K562 (cell line): ENCODE results near the gene IQSEC3. TPM values are rescaled to one million over a fixed set of nuclear protein-coding genes. Genes with fewer than 3 reads are reported as not detected.

ENCODE experiments used
- ATAC-seq: fragments of 200-7000 bp; cut with Tn5 transposase; 3 replicates; pipeline ENCODE4 v1.9.1; 2020; ENCODE audit warnings: moderate library complexity
- BruUV-seq: library from RNA; stranded (reverse); fragments of 400-500 nt; replicated peaks from 2 replicates; lab custom pipeline; 2021; lab: Mats Ljungman, UMichigan
- CTCF ChIA-PET: fragments of 300-600 bp; formaldehyde crosslinking; extraction: SDS; loops from one replicate; lab custom pipeline; 2021; ENCODE audit warnings: low intra/inter-chr PET ratio; lab: Yijun Ruan, JAX
- POLR2A ChIA-PET: fragments of 300-600, 350-650 bp; sonication (Branson Sonifier 250); formaldehyde crosslinking; extraction: SDS; loops from one replicate; lab custom pipeline; 2021; ENCODE audit warnings: antibody characterized with exemption, inconsistent platforms; lab: Yijun Ruan, JAX
- DNase-seq, 4 experiments: peaks; one replicate each; pipeline versions ENCODE4 v3.0.0 to v3.0.0-alpha.2; 2011 to 2018; ENCODE audit warnings: low spot score in 3 of 4, mixed read lengths in 3 of 4; ENCODE audit errors: extremely low read depth in 1 of 4
- FAIRE-seq: peaks from 2 replicates; lab custom pipeline; 2011; peaks lifted over from hg19 to GRCh38; lab: Jason Lieb, UNC
- H2AFZ ChIP-seq: 2 replicates; pipeline ENCODE4 v1.6.0; 2011; ENCODE audit warnings: low read depth, low read length, control low read depth, inconsistent platforms
- H3K27ac ChIP-seq: fragments of 200-600 bp; 3 replicates; pipeline ENCODE4 v1.8.0; 2011; ENCODE audit warnings: low read depth, mild to moderate bottlenecking, control low read depth, inconsistent platforms, low read length, moderate library complexity, mixed read lengths; ENCODE audit errors: extremely low read depth
- H3K27me3 ChIP-seq, 2 experiments: fragments of 300-600 bp in 1 of 2; 2 replicates in 1 of 2; 3 replicates in 1 of 2; pipeline versions ENCODE4 v1.6.0 to v1.8.0; 2011; ENCODE audit warnings: inconsistent platforms in 2 of 2, low read length in 2 of 2, mild to moderate bottlenecking in 1 of 2, mixed read lengths in 1 of 2, moderate library complexity in 1 of 2; ENCODE audit not compliant: control insufficient read depth in 2 of 2, insufficient read depth in 2 of 2
- H3K36me3 ChIP-seq: fragments of 300-600 bp; 3 replicates; pipeline ENCODE4 v1.8.0; 2011; ENCODE audit warnings: mild to moderate bottlenecking, low read length, inconsistent platforms; ENCODE audit not compliant: control insufficient read depth, insufficient read depth
- H3K4me1 ChIP-seq, 2 experiments: fragments of 200-600 bp in 1 of 2; replicated peaks in 1 of 2; 2 replicates in 1 of 2; 3 replicates in 1 of 2; pipeline versions ENCODE4 v1.5.1 to v1.8.0; 2011; ENCODE audit warnings: inconsistent platforms in 2 of 2, low read length in 2 of 2, mild to moderate bottlenecking in 1 of 2, mixed read lengths in 1 of 2, moderate library complexity in 1 of 2; ENCODE audit not compliant: control insufficient read depth in 2 of 2, insufficient read depth in 2 of 2
- H3K4me2 ChIP-seq: 2 replicates; pipeline ENCODE4 v1.6.1; 2011; ENCODE audit warnings: low read length, control low read depth, inconsistent platforms, mixed read lengths; ENCODE audit not compliant: insufficient read depth
- H3K4me3 ChIP-seq: fragments of 200-600 bp; sonication (generic), shearing (Covaris generic); 2 replicates; pipeline ENCODE4 v1.5.1; 2016; ENCODE audit warnings: control low read depth, inconsistent platforms
- H3K79me2 ChIP-seq: fragments of 200-600 bp; 3 replicates; pipeline ENCODE4 v1.8.0; 2011; ENCODE audit warnings: low read length, inconsistent platforms; ENCODE audit not compliant: control insufficient read depth, insufficient read depth
- H3K9ac ChIP-seq, 2 experiments: 2 replicates each; pipeline versions ENCODE4 v1.6.0 to v1.6.1; 2011; ENCODE audit warnings: low read depth in 2 of 2, low read length in 2 of 2, control low read depth in 1 of 2, inconsistent platforms in 1 of 2, mild to moderate bottlenecking in 1 of 2, mixed read lengths in 1 of 2; ENCODE audit not compliant: insufficient read depth in 1 of 2
- H3K9me1 ChIP-seq: one replicate; pipeline ENCODE4 v1.6.0; 2011; ENCODE audit warnings: inconsistent platforms, mild to moderate bottlenecking, low read length, moderate library complexity; ENCODE audit not compliant: control insufficient read depth, insufficient read depth
- H3K9me3 ChIP-seq: replicated peaks from 2 replicates; pipeline ENCODE4 v1.5.1; 2011; ENCODE audit warnings: low read depth, low read length, inconsistent platforms; ENCODE audit not compliant: control insufficient read depth, insufficient read depth
- H4K20me1 ChIP-seq: replicated peaks from 2 replicates; pipeline ENCODE4 v1.6.1; 2011; ENCODE audit warnings: low read length, inconsistent platforms, mixed read lengths; ENCODE audit not compliant: control insufficient read depth, insufficient read depth
- CBFB ChIP-seq: sonication (generic); formaldehyde crosslinking; IDR thresholded peaks from 2 replicates; pipeline ENCODE4 v1.4.0; 2020; ENCODE audit warnings: mild to moderate bottlenecking, missing genetic modification reagents
- CREBBP ChIP-seq: IDR thresholded peaks from one replicate; pipeline ENCODE4 v1.6.1; 2012; ENCODE audit warnings: low read depth, mild to moderate bottlenecking, control low read depth, inconsistent platforms, low read length
- ETV5 ChIP-seq: sonication (generic); formaldehyde crosslinking; IDR thresholded peaks from 2 replicates; pipeline ENCODE4 v1.4.0; 2020; ENCODE audit warnings: low read depth, mild to moderate bottlenecking, missing genetic modification reagents
- RBBP5 ChIP-seq: fragments of 200-600 bp; sonication (generic); IDR thresholded peaks from 2 replicates; pipeline ENCODE4 v1.6.1; 2012; ENCODE audit warnings: borderline replicate concordance, mild to moderate bottlenecking, low read length, control low read depth, inconsistent platforms; ENCODE audit not compliant: insufficient read depth, poor library complexity, severe bottlenecking
- THAP12 ChIP-seq: fragments of 250-450 bp; sonication (Bioruptor Pico); IDR thresholded peaks from 2 replicates; pipeline ENCODE4 v1.9.0; 2021; ENCODE audit warnings: mild to moderate bottlenecking, inconsistent platforms
- ZBED1 ChIP-seq: IDR thresholded peaks from 2 replicates; pipeline ENCODE4 v1.6.1; 2014
- ZFP30 ChIP-seq: fragments of 250-450 bp; sonication (Bioruptor Pico); IDR thresholded peaks from 2 replicates; pipeline ENCODE4 v1.8.0; 2022; ENCODE audit warnings: moderate library complexity, mild to moderate bottlenecking, inconsistent platforms, borderline replicate concordance
- ZNF740 ChIP-seq, 3 experiments: fragments of 200-800 bp in 1 of 3; sonication (Bioruptor generic) in 1 of 3; sonication (generic) in 1 of 3; formaldehyde crosslinking in 1 of 3; IDR thresholded peaks; 2 replicates each; pipeline versions ENCODE4 v1.6.1 to v1.8.0; 2016 to 2022; ENCODE audit warnings: mild to moderate bottlenecking in 2 of 3, missing compliant biosample characterization in 2 of 3, missing genetic modification characterization in 2 of 3, missing genetic modification reagents in 1 of 3
- ZNF75A ChIP-seq: fragments of 450-650 bp; formaldehyde crosslinking; IDR thresholded peaks from 2 replicates; pipeline ENCODE4 v1.4.0; 2020; ENCODE audit warnings: mild to moderate bottlenecking
- WGBS: fragments of 100-300 bp; shearing (Covaris generic); methylation state at CpG from one replicate; pipeline ENCODE4 v1.1.6; 2016; ENCODE audit warnings: low coverage, mixed read lengths; ENCODE audit not compliant: insufficient coverage; ENCODE audit errors: missing lambda C conversion rate; 5-methylcytosine and 5-hydroxymethylcytosine counted together
- in situ Hi-C: fragments of 300-500 bp; cut with MboI; formaldehyde crosslinking; loops from 4 replicates; pipeline ENCODE4 v1.15.0; 2018; ENCODE audit warnings: inconsistent platforms, mixed read lengths
- intact Hi-C: fragments of 100-400 bp; cut with micrococcal nuclease; formaldehyde crosslinking; loops from 2 replicates; pipeline ENCODE4 v1.14.2; 2022
- polyA plus RNA-seq, 8 experiments: library from polyadenylated mRNA; depleted of rRNA in 4 of 8; stranded (reverse) in 5 of 8; unstranded in 3 of 8; fragments of >200 nt; fragmentation: Nextera tagmentation in 2 of 8; fragmentation: Illumina TruSeq in 1 of 8; extraction: Ambion mirVana in 2 of 8; extraction: Trizol in 1 of 8; gene quantifications; 2 replicates each; pipeline versions ENCODE4 v1.2.1 to v1.2.3, GENCODE V29; 2011 to 2014; ENCODE audit warnings: inconsistent platforms in 1 of 8, missing spikeins in 1 of 8
- total RNA-seq, 7 experiments: library from RNA; depleted of rRNA in 6 of 7; stranded (reverse); fragments of >200 nt in 6 of 7; fragmentation: Illumina TruSeq in 2 of 7; extraction: Trizol in 2 of 7; gene quantifications; 2 replicates each; pipeline versions ENCODE4 v1.2.1 to v1.2.3, GENCODE V29; 2011 to 2021; ENCODE audit warnings: low replicate concordance in 1 of 7
- TF ChIP-seq, protein P1 (sequence below): sonication (generic); formaldehyde crosslinking; IDR thresholded peaks from 2 replicates; pipeline ENCODE4 v1.9.0; 2022; ENCODE audit warnings: mild to moderate bottlenecking, missing genetic modification reagents

Gene IQSEC3
- total and polyA plus RNA-seq, 9 of the 15 experiments (the other 6 are each of a cell fraction or from before 2014, with no cell fraction given) = under 0.01 to 0.25 (median 0.08) TPM; not detected in 3

DNA sequence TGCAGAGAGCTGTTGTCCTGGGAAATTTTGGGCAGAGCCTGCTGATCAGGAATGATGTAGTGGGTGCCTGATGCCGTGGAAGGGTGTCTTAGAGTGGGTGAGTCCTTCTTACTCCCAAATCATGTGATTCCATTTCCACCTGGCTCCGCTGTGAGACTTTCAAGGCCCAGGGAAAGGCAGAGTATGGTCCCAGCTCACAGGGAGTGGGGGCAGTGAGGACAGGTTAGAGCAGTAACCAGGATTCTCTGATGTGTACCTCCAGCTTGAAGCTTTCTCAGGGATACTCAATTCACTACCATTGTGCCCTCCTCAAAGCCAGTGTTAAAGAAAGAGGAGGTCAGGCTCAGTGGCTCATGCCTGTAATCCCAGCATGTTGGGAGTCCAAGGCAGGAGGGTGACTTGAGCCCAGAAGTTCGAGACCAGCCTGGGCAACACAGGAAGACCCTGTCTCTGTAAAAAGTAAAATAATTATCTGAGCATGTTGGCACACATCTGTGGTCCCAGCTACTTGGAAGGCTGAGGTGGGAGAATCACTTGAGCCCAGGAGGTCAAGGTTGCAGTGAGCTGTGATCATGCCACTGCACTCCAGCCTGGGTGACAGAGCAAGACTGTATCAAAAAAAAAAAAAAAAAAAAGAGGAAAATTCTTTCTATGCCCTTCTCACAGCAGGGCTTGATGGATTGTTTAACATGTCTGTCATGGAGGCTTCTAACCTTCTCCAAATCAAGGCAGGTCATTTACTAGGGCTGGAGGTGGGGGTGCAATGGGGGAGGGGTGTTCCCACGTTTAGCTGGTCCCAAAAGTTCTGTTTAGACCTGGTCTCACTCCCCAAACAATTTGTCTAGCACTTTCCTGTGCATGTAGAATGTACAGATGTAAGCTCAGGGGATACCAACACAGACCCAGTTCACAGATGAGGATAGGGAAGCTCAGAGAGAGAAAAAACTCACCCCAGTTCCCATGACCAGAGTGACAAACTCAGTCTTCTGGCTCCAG is 12.5 kb upstream of the IQSEC3 start:
- no peak overlapping the region for H3K27ac ChIP-seq
- H3K27me3 ChIP-seq = no peaks in the 10 kb centered on the region; a peak in 1 of 5 replicates
- no peaks in the 10 kb centered on the region for H3K79me2 ChIP-seq
- H2AFZ ChIP-seq = no peak overlapping the region; the same call in 1 of the 2 replicates
- no peaks in the 10 kb centered on the region for H3K36me3 ChIP-seq
- 18% methylated on average over 4 of the region's 4 CpGs for WGBS
- no peaks in the 10 kb centered on the region for H3K9me1 ChIP-seq
- ATAC-seq (no peak), FAIRE-seq (no peak), DNase-seq (peak in 2 of 4 experiments; percentile 5 to 10)
- H4K20me1 ChIP-seq = no peaks in the 10 kb centered on the region
- H3K4me1 ChIP-seq = peaks cover 8 to 15% of the 10 kb centered on the region in 2 experiments; a peak in 3 of 5 replicates
- no peaks in the 10 kb centered on the region for H3K9me3 ChIP-seq
- H3K9ac ChIP-seq = no peak overlapping the region; a peak in 1 of 4 replicates
- intact Hi-C loops (no loop called here), in situ Hi-C loops (no loop called here)
- ChIA-PET POLR2A (interaction anchor here (0.8 kb wide), 1 partner anchor 9 kb away, joined by 4 read pairs; no protein-coding TSS in a partner anchor), CTCF (no interaction called here)
- no peak overlapping the region for H3K4me3 ChIP-seq
- TF ChIP-seq CBFB (CRISPR knock-in tag) (0 out of 2 replicates have a peak, but pooled peaks have one; percentile 18), CREBBP (no peak), ZBED1 (no peak), ZNF75A (CRISPR knock-in tag) (no peak), ZFP30 (CRISPR knock-in tag) (no peak), ZNF740 (CRISPR knock-in tag; IDR thresholded peaks at IDR 0.05) (peak; percentile 53; the same call in 1 of the 2 replicates), ZNF740 (tag; IDR thresholded peaks at IDR 0.05) (no peak), THAP12 (CRISPR knock-in tag) (no peak), RBBP5 (no peak), ETV5 (CRISPR knock-in tag) (0 out of 2 replicates have a peak, but pooled peaks have one; percentile 18)
- TF ChIP-seq, protein P1, sequence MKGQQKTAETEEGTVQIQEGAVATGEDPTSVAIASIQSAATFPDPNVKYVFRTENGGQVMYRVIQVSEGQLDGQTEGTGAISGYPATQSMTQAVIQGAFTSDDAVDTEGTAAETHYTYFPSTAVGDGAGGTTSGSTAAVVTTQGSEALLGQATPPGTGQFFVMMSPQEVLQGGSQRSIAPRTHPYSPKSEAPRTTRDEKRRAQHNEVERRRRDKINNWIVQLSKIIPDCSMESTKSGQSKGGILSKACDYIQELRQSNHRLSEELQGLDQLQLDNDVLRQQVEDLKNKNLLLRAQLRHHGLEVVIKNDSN (CRISPR knock-in tag) = 0 out of 2 replicates have a peak, but pooled peaks have one; percentile 12
- BruUV-seq = no TSS peak
- H3K4me2 ChIP-seq = no peak overlapping the region
